NCI-H1417 treated with DMSO at 0.1 percent for 48 hours (cell line): Measurements from ENCODE around the gene NOC2L.

ENCODE experiments used
- DNase-seq: peaks from one replicate; lab custom pipeline; 2025; lab: John Stamatoyannopoulos, UW

NOC2L gene

GRCh38 chr1:974687-975328 lies 15.8 kb upstream of the NOC2L start:
- DNase-seq = no peak

- no peak for DNase-seq
These were observed 15.2 kb upstream of the NOC2L start for GRCh38 chr1:974293-974640.

- DNase-seq = no peak
These were observed 14.6 kb upstream of the NOC2L start for GRCh38 chr1:973459-974292.

GRCh38 chr1:972726-973458 lies 13.8 kb upstream of the NOC2L start:
- no peak for DNase-seq

- no peak for DNase-seq
These were observed 12.9 kb upstream of the NOC2L start for GRCh38 chr1:971751-972506.

- no peak for DNase-seq
These were observed 12.1 kb upstream of the NOC2L start for GRCh38 chr1:970973-971730.

GRCh38 chr1:970242-970972 lies 11.4 kb upstream of the NOC2L start:
- no peak for DNase-seq

GRCh38 chr1:969260-969855 lies 10.3 kb upstream of the NOC2L start:
- no peak for DNase-seq

- no peak for DNase-seq
These were observed 8.6 kb upstream of the NOC2L start for GRCh38 chr1:967466-968343.

GRCh38 chr1:966704-967300 lies 7.7 kb upstream of the NOC2L start:
- DNase-seq = no peak

- no peak for DNase-seq
These were observed 7.2 kb upstream of the NOC2L start, which contains the start of gene PLEKHN1 for GRCh38 chr1:966135-966703. Gene PLEKHN1 (plus strand): TSS chr1:966482. CDS start chr1:966532, 50 bp downstream.

- no peak for DNase-seq
These were observed 6.6 kb upstream of the NOC2L start for GRCh38 chr1:965526-966134.

- no peak for DNase-seq
These were observed 5.9 kb upstream of the NOC2L start for GRCh38 chr1:964691-965525.

GRCh38 chr1:963746-964525 lies 4.9 kb upstream of the NOC2L start:
- DNase-seq = no peak

- DNase-seq = no peak
These were observed 4.2 kb upstream of the NOC2L start for GRCh38 chr1:963301-963651.
